ENCODE results near the gene APLF.

Gene APLF

GRCh38 chr2:68489282-68489681 lies 21.9 kb downstream of the APLF start:
- Histone ChIP-seq H3K4me3 (ENCODE audit: low read depth, low read length) (no peak overlapping the region), H3K27me3 (ENCODE audit: control insufficient read depth, insufficient read depth, low read length) (no peaks in the 10 kb centered on the region), H3K4me2 (ENCODE audit: low read length) (no peak overlapping the region), H3K36me3 (ENCODE audit: control insufficient read depth, insufficient read depth, low read length) (no peaks in the 10 kb centered on the region), H3K79me2 (no peaks in the 10 kb centered on the region), H3K9me3 (ENCODE audit: control insufficient read depth, low read length) (no peaks in the 10 kb centered on the region), H3K4me1 (no peaks in the 10 kb centered on the region), H3K9ac (no peak overlapping the region), H2AFZ (no peak overlapping the region), H3K27ac (no peak overlapping the region)
- no peak for TF ChIP-seq CTCF (IDR thresholded peaks at IDR 0.05)

DNA sequence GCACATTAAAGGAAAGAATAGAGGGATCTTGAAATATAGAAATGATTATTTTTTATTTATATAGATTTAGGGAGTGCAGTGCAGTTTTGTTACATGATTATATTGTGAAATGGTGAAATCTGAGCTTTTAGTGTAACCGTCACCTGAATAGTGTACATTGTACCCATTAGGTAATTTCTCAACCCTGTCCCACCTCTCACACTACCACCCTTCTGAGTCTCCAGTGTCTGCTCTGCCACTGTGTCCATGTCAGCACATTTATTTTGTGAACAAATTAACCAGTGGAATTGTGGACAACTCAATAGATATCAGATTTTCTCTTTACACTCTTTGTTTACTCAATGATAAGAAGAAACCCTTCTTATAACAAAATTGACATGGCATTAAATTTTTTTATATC lies 24.2 kb downstream of the APLF start:
- Histone ChIP-seq H3K79me2 (no peaks in the 10 kb centered on the region), H3K27ac (no peak overlapping the region), H3K4me1 (no peaks in the 10 kb centered on the region), H3K27me3 (ENCODE audit: control insufficient read depth, insufficient read depth, low read length) (no peaks in the 10 kb centered on the region), H3K4me2 (ENCODE audit: low read length) (no peak overlapping the region), H2AFZ (no peak overlapping the region), H3K36me3 (ENCODE audit: control insufficient read depth, insufficient read depth, low read length) (no peaks in the 10 kb centered on the region), H3K9me3 (ENCODE audit: control insufficient read depth, low read length) (no peaks in the 10 kb centered on the region), H3K4me3 (ENCODE audit: low read depth, low read length) (no peak overlapping the region), H3K9ac (no peak overlapping the region)
- TF ChIP-seq CTCF (IDR thresholded peaks at IDR 0.05): no peak

GRCh38 chr2:68499133-68499532 lies 31.7 kb downstream of the APLF start:
- Histone ChIP-seq H3K36me3 (ENCODE audit: control insufficient read depth, insufficient read depth, low read length) (no peaks in the 10 kb centered on the region), H3K27ac (no peak overlapping the region), H3K4me3 (ENCODE audit: low read depth, low read length) (no peak overlapping the region), H3K27me3 (ENCODE audit: control insufficient read depth, insufficient read depth, low read length) (no peaks in the 10 kb centered on the region), H2AFZ (no peak overlapping the region), H3K4me1 (no peaks in the 10 kb centered on the region), H3K9ac (no peak overlapping the region), H3K9me3 (ENCODE audit: control insufficient read depth, low read length) (no peaks in the 10 kb centered on the region), H3K4me2 (ENCODE audit: low read length) (no peak overlapping the region), H3K79me2 (no peaks in the 10 kb centered on the region)
- TF ChIP-seq CTCF (IDR thresholded peaks at IDR 0.05): no peak

- H3K36me3 ChIP-seq (ENCODE audit: control insufficient read depth, insufficient read depth, low read length): no peaks in the 10 kb centered on the region
- H3K4me3 ChIP-seq (ENCODE audit: low read depth, low read length): no peak overlapping the region
- no peaks in the 10 kb centered on the region for H3K4me1 ChIP-seq
- H3K9ac ChIP-seq: no peak overlapping the region
- H2AFZ ChIP-seq: no peak overlapping the region
- H3K79me2 ChIP-seq: no peaks in the 10 kb centered on the region
- H3K9me3 ChIP-seq (ENCODE audit: control insufficient read depth, low read length): no peaks in the 10 kb centered on the region
- H3K27ac ChIP-seq: no peak overlapping the region
- no peaks in the 10 kb centered on the region for H3K27me3 ChIP-seq (ENCODE audit: control insufficient read depth, insufficient read depth, low read length)
- H3K4me2 ChIP-seq (ENCODE audit: low read length): no peak overlapping the region
- TF ChIP-seq CTCF (IDR thresholded peaks at IDR 0.05): no peak
These were observed 33.3 kb downstream of the APLF start for GRCh38 chr2:68500649-68501048.

DNA sequence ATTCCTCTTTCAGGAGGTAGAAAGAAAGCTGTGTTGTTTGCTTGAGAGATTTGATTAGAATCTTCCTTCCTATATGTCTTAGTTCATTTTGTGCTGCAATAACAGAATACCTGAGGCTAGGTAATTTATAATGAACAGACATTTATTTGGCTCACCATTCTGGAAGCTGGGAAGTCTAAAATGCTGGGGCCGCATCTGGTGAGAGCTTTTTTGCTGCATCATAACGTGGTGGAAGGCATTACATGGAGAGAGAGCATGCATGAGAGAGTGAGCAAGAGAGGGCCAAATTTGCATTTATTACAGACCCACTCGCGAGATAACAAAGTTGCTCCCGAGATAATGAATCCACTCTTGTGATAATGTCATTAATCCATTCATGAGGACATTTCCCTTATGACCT lies 34.4 kb downstream of the APLF start:
- Histone ChIP-seq H3K79me2 (no peaks in the 10 kb centered on the region), H3K9me3 (ENCODE audit: control insufficient read depth, low read length) (no peaks in the 10 kb centered on the region), H3K4me2 (ENCODE audit: low read length) (no peak overlapping the region)

More for the DNA sequence above, 34.4 kb downstream of the APLF start:
- Histone ChIP-seq H3K4me1 (no peaks in the 10 kb centered on the region), H3K36me3 (ENCODE audit: control insufficient read depth, insufficient read depth, low read length) (no peaks in the 10 kb centered on the region), H2AFZ (no peak overlapping the region), H3K4me3 (ENCODE audit: low read depth, low read length) (no peak overlapping the region), H3K27ac (no peak overlapping the region), H3K27me3 (ENCODE audit: control insufficient read depth, insufficient read depth, low read length) (no peaks in the 10 kb centered on the region), H3K9ac (no peak overlapping the region)
- TF ChIP-seq CTCF (IDR thresholded peaks at IDR 0.05): no peak
